Dermis blood vessel endothelial cell (primary cell): ENCODE data around the gene SWT1. TPM values are rescaled to one million over a fixed set of nuclear protein-coding genes. Genes with fewer than 3 reads are reported as not detected.
A peak's percentile ranks its signal among the peaks of the same experiment; 100 is the strongest.
"Not testable (repeated sequence)": the region's sequence is repeated elsewhere in the genome, so short reads cannot be mapped to it uniquely, and the experiment has no call there.

Experiments used
- DNase-seq: peaks from one replicate; pipeline ENCODE4 v3.0.0; 2010
- total RNA-seq: library from RNA; depleted of rRNA; stranded (reverse); fragments of >200 nt; gene quantifications from 2 replicates; pipeline ENCODE4 v1.2.3, GENCODE V29; 2014

The SWT1 gene
- total RNA-seq, 1 donor from 2014 or later, result 7.1 TPM

GRCh38 chr1:185250063-185250462 is 93.1 kb downstream of the SWT1 start:
- no peak for DNase-seq

GRCh38 chr1:185251928-185252327 is 95.0 kb downstream of the SWT1 start:
- not testable (repeated sequence) for DNase-seq

- not testable (repeated sequence) for DNase-seq
Measured at GRCh38 chr1:185252404-185252803, 95.4 kb downstream of the SWT1 start.

GRCh38 chr1:185255595-185255994 is 98.6 kb downstream of the SWT1 start:
- not testable (repeated sequence) for DNase-seq

GRCh38 chr1:185257116-185257949 is 100.4 kb downstream of the SWT1 start:
- not testable (repeated sequence) for DNase-seq

GRCh38 chr1:185257950-185258208 is 100.9 kb downstream of the SWT1 start:
- DNase-seq, result no peak

GRCh38 chr1:185258676-185259075 is 101.7 kb downstream of the SWT1 start:
- no peak for DNase-seq

- DNase-seq, result no peak
Measured at GRCh38 chr1:185260611-185261010, 103.6 kb downstream of the SWT1 start.

- no peak for DNase-seq
Measured at GRCh38 chr1:185262151-185262550, 105.2 kb downstream of the SWT1 start.

GRCh38 chr1:185263292-185263691 is 106.3 kb downstream of the SWT1 start:
- DNase-seq, result no peak

- no peak for DNase-seq
Measured at GRCh38 chr1:185263780-185264179, 106.8 kb downstream of the SWT1 start.

- no peak for DNase-seq
Measured at GRCh38 chr1:185265314-185265713, 108.3 kb downstream of the SWT1 start.

- no peak for DNase-seq
Measured at GRCh38 chr1:185267301-185267700, 110.3 kb downstream of the SWT1 start.

GRCh38 chr1:185267701-185268100 is 110.7 kb downstream of the SWT1 start:
- DNase-seq, result no peak

GRCh38 chr1:185268352-185268751 is 111.4 kb downstream of the SWT1 start:
- no peak for DNase-seq

GRCh38 chr1:185271921-185272320 is 115.0 kb downstream of the SWT1 start:
- DNase-seq, result no peak

- no peak for DNase-seq
Measured at GRCh38 chr1:185279571-185279970, 122.6 kb downstream of the SWT1 start.

GRCh38 chr1:185280589-185280988 is 123.6 kb downstream of the SWT1 start:
- DNase-seq, result no peak

- no peak for DNase-seq
Measured at GRCh38 chr1:185281245-185281644, 124.3 kb downstream of the SWT1 start.

GRCh38 chr1:185284116-185284515 is 127.1 kb downstream of the SWT1 start:
- DNase-seq, result peak; percentile 21

- DNase-seq, result no peak
Measured at GRCh38 chr1:185284533-185285276, 127.7 kb downstream of the SWT1 start.

GRCh38 chr1:185287451-185287850 is 130.5 kb downstream of the SWT1 start:
- no peak for DNase-seq

- no peak for DNase-seq
Measured at GRCh38 chr1:185288435-185288834, 131.5 kb downstream of the SWT1 start.

GRCh38 chr1:185289880-185290279 is 132.9 kb downstream of the SWT1 start:
- DNase-seq, result no peak
